WTC11 (cell line): ENCODE measurements around the gene PTPRB. TPM values are rescaled to one million over a fixed set of nuclear protein-coding genes. Genes with fewer than 3 reads are reported as not detected.

Experiments used
- ATF1 ChIP-seq: sonication (generic); formaldehyde crosslinking; IDR thresholded peaks from 2 replicates; pipeline ENCODE4 v1.8.1; 2023; ENCODE audit warnings: mild to moderate bottlenecking, moderate library complexity, missing genetic modification reagents
- CDX4 ChIP-seq: fragments of 250-450 bp; sonication (Bioruptor Pico); IDR thresholded peaks from 2 replicates; pipeline ENCODE4 v1.9.0; 2021; ENCODE audit warnings: moderate library complexity, mild to moderate bottlenecking, inconsistent platforms, borderline replicate concordance
- CREB1 ChIP-seq: sonication (generic); formaldehyde crosslinking; IDR thresholded peaks from 2 replicates; pipeline ENCODE4 v1.8.0; 2023; ENCODE audit warnings: mild to moderate bottlenecking, missing genetic modification reagents
- ETV6 ChIP-seq: sonication (generic); formaldehyde crosslinking; IDR thresholded peaks from 2 replicates; pipeline ENCODE4 v1.8.1; 2022; ENCODE audit warnings: mild to moderate bottlenecking, missing genetic modification reagents
- FOXJ3 ChIP-seq: sonication (generic); formaldehyde crosslinking; IDR thresholded peaks from 2 replicates; pipeline ENCODE4 v1.9.0; 2021; ENCODE audit warnings: missing genetic modification reagents, mild to moderate bottlenecking, borderline replicate concordance
- FOXP1 ChIP-seq: sonication (generic); formaldehyde crosslinking; IDR thresholded peaks from 2 replicates; pipeline ENCODE4 v1.8.0; 2022; ENCODE audit warnings: missing genetic modification reagents, mild to moderate bottlenecking, moderate library complexity, borderline replicate concordance
- FOXP4 ChIP-seq: sonication (generic); formaldehyde crosslinking; IDR thresholded peaks from 2 replicates; pipeline ENCODE4 v1.8.0; 2022; ENCODE audit warnings: mild to moderate bottlenecking, missing genetic modification reagents
- JAZF1 ChIP-seq: fragments of 250-450 bp; sonication (Bioruptor Pico); IDR thresholded peaks from 2 replicates; pipeline ENCODE4 v1.9.0; 2021; ENCODE audit warnings: moderate library complexity, mild to moderate bottlenecking, inconsistent platforms
- KAT7 ChIP-seq: sonication (generic); formaldehyde crosslinking; IDR thresholded peaks from 2 replicates; pipeline ENCODE4 v1.8.1; 2023; ENCODE audit warnings: missing genetic modification reagents, mild to moderate bottlenecking, borderline replicate concordance
- MLX ChIP-seq: sonication (generic); formaldehyde crosslinking; IDR thresholded peaks from 2 replicates; pipeline ENCODE4 v1.8.1; 2023; ENCODE audit warnings: mild to moderate bottlenecking, missing genetic modification reagents, moderate library complexity
- NFE2L1 ChIP-seq: sonication (generic); formaldehyde crosslinking; IDR thresholded peaks from 2 replicates; pipeline ENCODE4 v1.8.1; 2023; ENCODE audit warnings: missing genetic modification reagents
- NFYB ChIP-seq: sonication (generic); formaldehyde crosslinking; conservative IDR thresholded peaks from 2 replicates; pipeline ENCODE4 v1.8.0; 2022; ENCODE audit warnings: low read depth, missing genetic modification reagents
- NR2C2 ChIP-seq: sonication (generic); formaldehyde crosslinking; IDR thresholded peaks from 2 replicates; pipeline ENCODE4 v1.8.0; 2022; ENCODE audit warnings: mild to moderate bottlenecking, missing genetic modification reagents
- SMAD4 ChIP-seq: sonication (generic); formaldehyde crosslinking; IDR thresholded peaks from 2 replicates; pipeline ENCODE4 v1.8.0; 2022; ENCODE audit warnings: mild to moderate bottlenecking, missing genetic modification reagents
- SP1 ChIP-seq: sonication (generic); formaldehyde crosslinking; conservative IDR thresholded peaks from 2 replicates; pipeline ENCODE4 v1.8.1; 2022; ENCODE audit warnings: missing genetic modification reagents
- TEAD4 ChIP-seq: sonication (generic); formaldehyde crosslinking; IDR thresholded peaks from 2 replicates; pipeline ENCODE4 v1.8.0; 2022; ENCODE audit warnings: mild to moderate bottlenecking, missing genetic modification reagents
- ZNF263 ChIP-seq: sonication (generic); formaldehyde crosslinking; IDR thresholded peaks from 2 replicates; pipeline ENCODE4 v1.8.1; 2022; ENCODE audit warnings: low read depth, mild to moderate bottlenecking, moderate library complexity, missing genetic modification reagents
- ZNF317 ChIP-seq: sonication (generic); formaldehyde crosslinking; IDR thresholded peaks from 2 replicates; pipeline ENCODE4 v1.8.1; 2023; ENCODE audit warnings: low read depth, mild to moderate bottlenecking, moderate library complexity, missing genetic modification reagents, borderline replicate concordance
- ZNF423 ChIP-seq: fragments of 250-450 bp; sonication (Bioruptor Pico); IDR thresholded peaks from 2 replicates; pipeline ENCODE4 v2.1.2; 2022; ENCODE audit warnings: mild to moderate bottlenecking, moderate library complexity
- ZNF512 ChIP-seq: sonication (generic); formaldehyde crosslinking; IDR thresholded peaks from 2 replicates; pipeline ENCODE4 v1.8.1; 2022; ENCODE audit warnings: missing genetic modification reagents, borderline replicate concordance
- ZSCAN18 ChIP-seq: fragments of 250-450 bp; sonication (Bioruptor Pico); IDR thresholded peaks from 2 replicates; pipeline ENCODE4 v2.1.2; 2022; ENCODE audit warnings: mild to moderate bottlenecking, moderate library complexity
- total RNA-seq: library from RNA; stranded (reverse); gene quantifications from 3 replicates; pipeline ENCODE4 v1.2.3, GENCODE V29; 2021
- TF ChIP-seq, protein P1 (sequence below): sonication (generic); formaldehyde crosslinking; IDR thresholded peaks from 2 replicates; pipeline ENCODE4 v1.8.1; 2023; ENCODE audit warnings: mild to moderate bottlenecking, missing genetic modification reagents
- TF ChIP-seq, protein P2 (sequence below): sonication (generic); formaldehyde crosslinking; IDR thresholded peaks from 2 replicates; pipeline ENCODE4 v1.8.1; 2023; ENCODE audit warnings: mild to moderate bottlenecking, missing genetic modification reagents, moderate library complexity
- TF ChIP-seq, protein P3 (sequence below): sonication (generic); formaldehyde crosslinking; IDR thresholded peaks from 2 replicates; pipeline ENCODE4 v1.8.1; 2023; ENCODE audit warnings: mild to moderate bottlenecking, missing genetic modification reagents, borderline replicate concordance

PTPRB gene
- total RNA-seq, 1 experiment from 2014 or later, result 3.3 TPM

- no peak for TF ChIP-seq SMAD4 (CRISPR knock-in tag)
- TF ChIP-seq FOXP4, result 0 out of 2 replicates have a peak, but pooled peaks have one; percentile 39
- no peak for TF ChIP-seq NFE2L1 (CRISPR knock-in tag)
- no peak for TF ChIP-seq NR2C2 (CRISPR knock-in tag)
- no peak for TF ChIP-seq SP1 (CRISPR knock-in tag)
- TF ChIP-seq ZNF263, result no peak
- no peak for TF ChIP-seq CREB1
- no peak for TF ChIP-seq CDX4
- TF ChIP-seq, protein P1, sequence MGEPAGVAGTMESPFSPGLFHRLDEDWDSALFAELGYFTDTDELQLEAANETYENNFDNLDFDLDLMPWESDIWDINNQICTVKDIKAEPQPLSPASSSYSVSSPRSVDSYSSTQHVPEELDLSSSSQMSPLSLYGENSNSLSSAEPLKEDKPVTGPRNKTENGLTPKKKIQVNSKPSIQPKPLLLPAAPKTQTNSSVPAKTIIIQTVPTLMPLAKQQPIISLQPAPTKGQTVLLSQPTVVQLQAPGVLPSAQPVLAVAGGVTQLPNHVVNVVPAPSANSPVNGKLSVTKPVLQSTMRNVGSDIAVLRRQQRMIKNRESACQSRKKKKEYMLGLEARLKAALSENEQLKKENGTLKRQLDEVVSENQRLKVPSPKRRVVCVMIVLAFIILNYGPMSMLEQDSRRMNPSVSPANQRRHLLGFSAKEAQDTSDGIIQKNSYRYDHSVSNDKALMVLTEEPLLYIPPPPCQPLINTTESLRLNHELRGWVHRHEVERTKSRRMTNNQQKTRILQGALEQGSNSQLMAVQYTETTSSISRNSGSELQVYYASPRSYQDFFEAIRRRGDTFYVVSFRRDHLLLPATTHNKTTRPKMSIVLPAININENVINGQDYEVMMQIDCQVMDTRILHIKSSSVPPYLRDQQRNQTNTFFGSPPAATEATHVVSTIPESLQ (CRISPR knock-in tag), result no peak
- no peak for TF ChIP-seq ATF1 (CRISPR knock-in tag)
- no peak for TF ChIP-seq NFYB (CRISPR knock-in tag)
- TF ChIP-seq, protein P2, sequence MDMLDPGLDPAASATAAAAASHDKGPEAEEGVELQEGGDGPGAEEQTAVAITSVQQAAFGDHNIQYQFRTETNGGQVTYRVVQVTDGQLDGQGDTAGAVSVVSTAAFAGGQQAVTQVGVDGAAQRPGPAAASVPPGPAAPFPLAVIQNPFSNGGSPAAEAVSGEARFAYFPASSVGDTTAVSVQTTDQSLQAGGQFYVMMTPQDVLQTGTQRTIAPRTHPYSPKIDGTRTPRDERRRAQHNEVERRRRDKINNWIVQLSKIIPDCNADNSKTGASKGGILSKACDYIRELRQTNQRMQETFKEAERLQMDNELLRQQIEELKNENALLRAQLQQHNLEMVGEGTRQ, result 0 out of 2 replicates have a peak, but pooled peaks have one; percentile 12
- TF ChIP-seq TEAD4 (CRISPR knock-in tag), result no peak
- no peak for TF ChIP-seq ZNF317
- TF ChIP-seq ZSCAN18 (CRISPR knock-in tag), result no peak
- TF ChIP-seq JAZF1 (CRISPR knock-in tag), result no peak
- TF ChIP-seq, protein P3, sequence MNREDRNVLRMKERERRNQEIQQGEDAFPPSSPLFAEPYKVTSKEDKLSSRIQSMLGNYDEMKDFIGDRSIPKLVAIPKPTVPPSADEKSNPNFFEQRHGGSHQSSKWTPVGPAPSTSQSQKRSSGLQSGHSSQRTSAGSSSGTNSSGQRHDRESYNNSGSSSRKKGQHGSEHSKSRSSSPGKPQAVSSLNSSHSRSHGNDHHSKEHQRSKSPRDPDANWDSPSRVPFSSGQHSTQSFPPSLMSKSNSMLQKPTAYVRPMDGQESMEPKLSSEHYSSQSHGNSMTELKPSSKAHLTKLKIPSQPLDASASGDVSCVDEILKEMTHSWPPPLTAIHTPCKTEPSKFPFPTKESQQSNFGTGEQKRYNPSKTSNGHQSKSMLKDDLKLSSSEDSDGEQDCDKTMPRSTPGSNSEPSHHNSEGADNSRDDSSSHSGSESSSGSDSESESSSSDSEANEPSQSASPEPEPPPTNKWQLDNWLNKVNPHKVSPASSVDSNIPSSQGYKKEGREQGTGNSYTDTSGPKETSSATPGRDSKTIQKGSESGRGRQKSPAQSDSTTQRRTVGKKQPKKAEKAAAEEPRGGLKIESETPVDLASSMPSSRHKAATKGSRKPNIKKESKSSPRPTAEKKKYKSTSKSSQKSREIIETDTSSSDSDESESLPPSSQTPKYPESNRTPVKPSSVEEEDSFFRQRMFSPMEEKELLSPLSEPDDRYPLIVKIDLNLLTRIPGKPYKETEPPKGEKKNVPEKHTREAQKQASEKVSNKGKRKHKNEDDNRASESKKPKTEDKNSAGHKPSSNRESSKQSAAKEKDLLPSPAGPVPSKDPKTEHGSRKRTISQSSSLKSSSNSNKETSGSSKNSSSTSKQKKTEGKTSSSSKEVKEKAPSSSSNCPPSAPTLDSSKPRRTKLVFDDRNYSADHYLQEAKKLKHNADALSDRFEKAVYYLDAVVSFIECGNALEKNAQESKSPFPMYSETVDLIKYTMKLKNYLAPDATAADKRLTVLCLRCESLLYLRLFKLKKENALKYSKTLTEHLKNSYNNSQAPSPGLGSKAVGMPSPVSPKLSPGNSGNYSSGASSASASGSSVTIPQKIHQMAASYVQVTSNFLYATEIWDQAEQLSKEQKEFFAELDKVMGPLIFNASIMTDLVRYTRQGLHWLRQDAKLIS (CRISPR knock-in tag), result no peak
- no peak for TF ChIP-seq MLX (CRISPR knock-in tag)
- TF ChIP-seq KAT7 (CRISPR knock-in tag), result no peak
- TF ChIP-seq FOXJ3 (CRISPR knock-in tag), result no peak
- TF ChIP-seq ZNF423 (CRISPR knock-in tag), result no peak
- no peak for TF ChIP-seq ZNF512 (CRISPR knock-in tag)
- TF ChIP-seq FOXP1 (CRISPR knock-in tag), result peak; percentile 50; the same call in 1 of the 2 replicates
- peak; percentile 85 for TF ChIP-seq ETV6
Measured at GRCh38 chr12:70609739-70610491, 27.3 kb downstream of the PTPRB start (continued).
